A673 (cell line): Measurements from ENCODE around the gene C6orf52.

Experiments
- CTCF ChIP-seq: fragments of 300-800, 200-600 bp; sonication (generic); conservative IDR thresholded peaks from 2 replicates; pipeline ENCODE4 v1.5.1; 2017; ENCODE audit warnings: low read depth, mild to moderate bottlenecking, antibody characterized with exemption, low read length, moderate library complexity, mixed read lengths
- EZH2 ChIP-seq: fragments of 200-600 bp; sonication (generic); IDR thresholded peaks from 2 replicates; pipeline ENCODE4 v1.6.1; 2017; ENCODE audit warnings: borderline replicate concordance, low read depth, mild to moderate bottlenecking, mixed read lengths, antibody characterized with exemption, low read length; ENCODE audit not compliant: poor library complexity, severe bottlenecking

GRCh38 chr6:10626154-10626741, 68.2 kb downstream of the C6orf52 start:
- no peak for TF ChIP-seq CTCF
- no peak for TF ChIP-seq EZH2
